D721Med (cell line): ENCODE data around the gene CASS4.

Source experiments
- DNase-seq: peaks from one replicate; pipeline ENCODE4 v3.0.0; 2011; ENCODE audit warnings: low spot score; ENCODE audit not compliant: insufficient read length
- FAIRE-seq: peaks from 2 replicates; lab custom pipeline; 2011; peaks lifted over from hg19 to GRCh38; lab: Jason Lieb, UNC
- TF ChIP-seq, protein P1 (sequence below): IDR thresholded peaks from 2 replicates; pipeline ENCODE4 v1.5.1; 2012; ENCODE audit warnings: mild to moderate bottlenecking, control low read depth; ENCODE audit not compliant: insufficient read depth; ENCODE audit errors: missing control alignments

The CASS4 gene

DNA sequence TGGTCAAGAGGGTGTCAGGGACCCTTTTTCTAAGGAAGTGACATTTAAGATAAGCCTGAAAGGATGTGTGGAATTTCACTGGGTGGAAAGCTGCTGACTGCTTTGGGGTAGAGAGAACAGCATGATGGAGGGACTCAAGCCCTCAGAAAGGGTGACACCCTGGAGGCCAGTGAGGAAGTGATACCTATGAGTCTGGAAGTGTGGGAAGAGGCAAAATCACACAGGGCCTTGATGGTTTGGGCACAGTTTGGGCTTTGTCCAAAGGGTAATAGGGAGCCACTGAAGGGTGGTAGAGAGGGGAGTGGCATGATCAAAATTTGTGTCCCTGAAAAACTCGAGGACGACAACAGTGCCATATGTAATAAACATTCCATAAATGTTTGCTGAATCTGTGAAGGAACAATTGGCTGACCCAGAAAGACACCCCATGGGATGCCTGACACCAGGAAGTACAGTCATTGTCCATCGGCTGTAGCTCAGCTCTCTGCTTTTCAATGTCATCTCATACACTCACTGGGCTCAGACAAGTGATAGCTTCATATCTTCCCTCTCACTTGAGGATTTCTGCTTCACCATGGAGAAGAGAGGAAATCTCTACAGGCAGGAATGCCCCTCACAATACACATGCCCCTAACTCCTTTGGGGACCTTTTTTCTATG is 21.3 kb downstream of the CASS4 start:
- FAIRE-seq: no peak
- no peak for DNase-seq
- TF ChIP-seq, protein P1, sequence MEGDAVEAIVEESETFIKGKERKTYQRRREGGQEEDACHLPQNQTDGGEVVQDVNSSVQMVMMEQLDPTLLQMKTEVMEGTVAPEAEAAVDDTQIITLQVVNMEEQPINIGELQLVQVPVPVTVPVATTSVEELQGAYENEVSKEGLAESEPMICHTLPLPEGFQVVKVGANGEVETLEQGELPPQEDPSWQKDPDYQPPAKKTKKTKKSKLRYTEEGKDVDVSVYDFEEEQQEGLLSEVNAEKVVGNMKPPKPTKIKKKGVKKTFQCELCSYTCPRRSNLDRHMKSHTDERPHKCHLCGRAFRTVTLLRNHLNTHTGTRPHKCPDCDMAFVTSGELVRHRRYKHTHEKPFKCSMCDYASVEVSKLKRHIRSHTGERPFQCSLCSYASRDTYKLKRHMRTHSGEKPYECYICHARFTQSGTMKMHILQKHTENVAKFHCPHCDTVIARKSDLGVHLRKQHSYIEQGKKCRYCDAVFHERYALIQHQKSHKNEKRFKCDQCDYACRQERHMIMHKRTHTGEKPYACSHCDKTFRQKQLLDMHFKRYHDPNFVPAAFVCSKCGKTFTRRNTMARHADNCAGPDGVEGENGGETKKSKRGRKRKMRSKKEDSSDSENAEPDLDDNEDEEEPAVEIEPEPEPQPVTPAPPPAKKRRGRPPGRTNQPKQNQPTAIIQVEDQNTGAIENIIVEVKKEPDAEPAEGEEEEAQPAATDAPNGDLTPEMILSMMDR: no peak

DNA sequence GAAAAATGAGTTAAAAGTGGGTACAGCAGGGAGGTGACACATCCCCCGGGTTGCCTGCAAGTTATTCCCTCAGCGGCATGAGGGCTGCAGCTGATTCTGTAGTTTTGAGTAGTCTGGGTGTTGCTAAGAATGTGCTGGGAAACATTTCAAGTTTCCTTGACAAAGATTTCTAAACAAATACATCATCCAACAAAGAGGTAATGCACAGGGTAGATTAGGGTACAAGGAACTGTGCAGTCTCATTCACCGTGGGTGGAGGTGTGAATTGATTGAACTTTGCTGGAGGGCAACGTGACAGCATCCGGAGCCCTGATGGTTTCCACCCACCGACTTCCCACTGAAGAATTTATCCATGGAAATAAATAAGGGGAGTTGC is 21.8 kb downstream of the CASS4 start:
- FAIRE-seq: no peak

DNA sequence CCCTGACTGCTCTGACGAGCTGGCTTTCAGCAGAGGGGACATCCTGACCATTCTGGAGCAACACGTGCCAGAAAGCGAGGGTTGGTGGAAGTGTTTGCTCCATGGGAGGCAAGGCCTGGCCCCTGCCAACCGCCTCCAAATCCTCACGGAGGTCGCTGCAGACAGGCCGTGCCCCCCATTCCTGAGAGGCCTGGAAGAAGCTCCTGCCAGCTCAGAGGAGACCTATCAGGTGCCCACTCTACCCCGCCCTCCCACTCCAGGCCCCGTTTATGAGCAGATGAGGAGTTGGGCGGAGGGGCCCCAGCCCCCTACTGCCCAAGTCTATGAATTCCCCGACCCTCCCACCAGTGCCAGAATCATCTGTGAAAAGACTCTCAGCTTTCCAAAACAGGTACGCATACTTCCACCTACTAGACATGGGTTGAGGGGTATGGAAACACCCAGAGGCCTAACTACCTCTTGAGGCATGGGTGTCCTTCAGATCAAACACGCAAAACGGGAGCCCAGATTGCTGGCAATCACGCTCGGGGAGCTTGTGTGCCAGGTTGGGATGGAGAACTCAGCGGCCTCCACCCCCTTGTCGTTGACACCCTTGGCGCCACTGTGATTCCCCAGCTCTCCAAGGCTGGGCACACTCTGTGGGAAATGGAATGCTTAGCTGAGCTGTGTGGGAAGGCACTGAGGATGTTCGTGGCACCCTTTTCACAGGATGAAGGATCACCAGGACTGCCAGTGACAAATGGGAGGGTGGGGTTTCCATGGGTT is 25.3 kb downstream of the CASS4 start:
- TF ChIP-seq, protein P1: no peak
- DNase-seq (no peak), FAIRE-seq (no peak)

More for the DNA sequence above, 21.8 kb downstream of the CASS4 start:
- DNase-seq: no peak
- TF ChIP-seq, protein P1: no peak

DNA sequence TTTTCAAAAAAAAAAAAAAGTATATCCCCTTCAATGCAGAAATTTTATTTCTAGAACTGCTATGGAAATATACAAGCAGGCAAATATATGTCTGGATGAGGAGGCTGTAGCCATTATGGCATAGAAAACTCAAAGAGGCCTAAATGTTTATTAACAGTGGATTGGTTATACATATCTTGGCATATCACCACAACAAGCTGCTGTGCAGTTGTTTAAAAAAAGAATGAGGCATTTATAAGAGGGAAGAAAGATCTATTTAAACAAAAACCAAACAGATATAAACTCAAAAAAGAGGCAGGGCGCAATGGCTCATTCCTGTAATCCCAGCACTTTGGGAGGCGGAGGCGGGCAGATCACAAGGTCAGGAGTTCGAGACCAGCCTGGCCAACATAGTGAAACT is 26.2 kb downstream of the CASS4 start:
- FAIRE-seq (no peak), DNase-seq (no peak)
- TF ChIP-seq, protein P1: no peak

DNA sequence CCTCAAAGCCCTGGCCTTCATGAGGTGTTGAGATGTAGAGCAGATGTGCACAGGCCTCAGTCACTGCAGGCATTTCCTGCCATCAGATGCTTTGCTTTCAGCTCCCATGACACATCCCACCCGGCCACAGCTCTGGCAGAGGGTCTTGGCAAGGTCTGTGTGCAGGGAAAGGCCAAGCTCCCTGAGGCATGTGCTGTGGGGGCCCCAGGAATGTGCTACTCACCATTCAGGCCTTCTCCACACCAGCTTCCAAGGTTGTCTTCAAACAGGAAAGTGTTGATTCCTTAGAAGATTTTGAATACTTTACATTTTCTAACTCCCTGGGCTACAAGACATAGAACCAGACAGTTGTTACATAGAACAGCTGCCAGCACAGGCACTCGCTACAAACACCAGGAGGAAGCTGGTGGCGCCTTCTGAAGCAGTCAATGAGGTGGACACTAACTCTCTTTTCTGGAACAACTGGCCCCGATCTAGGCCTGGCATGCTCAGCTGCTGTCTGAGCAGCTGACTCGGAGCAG is 27.8 kb downstream of the CASS4 start:
- no peak for FAIRE-seq
- no peak for DNase-seq
- TF ChIP-seq, protein P1: no peak

DNA sequence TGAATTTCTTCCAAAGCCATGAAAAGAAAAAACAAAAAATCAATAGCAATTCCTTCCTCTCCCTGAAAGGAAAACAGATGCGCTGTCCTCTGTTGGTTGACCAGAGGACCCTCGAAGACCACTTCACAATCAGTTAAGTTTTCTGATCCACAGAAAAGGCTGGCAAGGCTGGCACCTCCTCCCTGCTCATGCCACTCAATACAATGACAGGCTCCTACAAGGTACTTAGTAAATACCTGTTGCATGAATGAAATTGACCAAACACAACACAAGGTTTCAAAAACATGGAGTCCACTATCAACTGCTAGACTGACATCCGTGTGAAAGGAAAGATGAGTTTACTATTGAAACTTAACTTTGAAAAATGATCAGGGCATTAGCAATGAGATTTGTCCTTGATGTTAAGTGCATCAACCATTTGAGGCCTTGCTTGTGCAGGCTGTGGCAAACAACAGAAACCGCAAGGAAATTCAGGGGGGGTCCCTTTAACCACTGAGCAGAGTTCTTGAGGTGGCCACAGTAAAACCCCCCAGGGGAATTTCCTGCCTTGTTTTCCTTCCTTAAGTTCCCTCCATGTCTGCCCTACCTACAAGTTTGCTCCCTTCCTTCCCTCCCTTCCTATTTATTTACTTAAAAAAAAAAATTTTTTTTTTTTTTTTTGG is 28.4 kb downstream of the CASS4 start:
- TF ChIP-seq, protein P1: no peak
- DNase-seq (no peak), FAIRE-seq (no peak)
